ENCODE results near the gene TAF7L.
"Not testable (repeated sequence)": the region's sequence is repeated elsewhere in the genome, so short reads cannot be mapped to it uniquely, and the experiment has no call there.

The TAF7L gene

GRCh38 chrX:101290957-101291603, at the start of gene TAF7L:
Gene TAF7L (minus strand): TSS chrX:101291334. CDS start chrX:101287543, 3,791 bp downstream.
- no peak for DNase-seq

- DNase-seq: no peak
Observed at GRCh38 chrX:101337776-101338271, 46.7 kb upstream of the TAF7L start.

- DNase-seq: not testable (repeated sequence)
Observed at GRCh38 chrX:101334310-101334709, 43.2 kb upstream of the TAF7L start.

- not testable (repeated sequence) for DNase-seq
Observed at GRCh38 chrX:101326600-101326999, 35.5 kb upstream of the TAF7L start.

GRCh38 chrX:101303790-101304189, 12.7 kb upstream of the TAF7L start:
- no peak for DNase-seq

GRCh38 chrX:101295603-101296002, 4.5 kb upstream of the TAF7L start:
- DNase-seq: not testable (repeated sequence)

- DNase-seq: peak; percentile 21
Observed at GRCh38 chrX:101287402-101287801, 3.7 kb downstream of the TAF7L start.

GRCh38 chrX:101276238-101276637, 14.9 kb downstream of the TAF7L start:
- DNase-seq: no peak

GRCh38 chrX:101274198-101274597, 16.9 kb downstream of the TAF7L start:
- DNase-seq: no peak

- DNase-seq: no peak
Observed at GRCh38 chrX:101265869-101266428, 25.2 kb downstream of the TAF7L start.

- no peak for DNase-seq
Observed at GRCh38 chrX:101263766-101264165, 27.4 kb downstream of the TAF7L start.

- no peak for DNase-seq
Observed at GRCh38 chrX:101262590-101262989, 28.5 kb downstream of the TAF7L start.

- DNase-seq: no peak
Observed at GRCh38 chrX:101260435-101260834, 30.7 kb downstream of the TAF7L start.

- DNase-seq: no peak
Observed at GRCh38 chrX:101258259-101258581, 32.9 kb downstream of the TAF7L start.

- DNase-seq: no peak
Observed at GRCh38 chrX:101257448-101258258, 33.5 kb downstream of the TAF7L start.

- no peak for DNase-seq
Observed at GRCh38 chrX:101252634-101253033, 38.5 kb downstream of the TAF7L start.

GRCh38 chrX:101241531-101241930, 49.6 kb downstream of the TAF7L start:
- DNase-seq: no peak

GRCh38 chrX:101237041-101237440, 54.1 kb downstream of the TAF7L start:
- DNase-seq: no peak

- no peak for DNase-seq
Observed at GRCh38 chrX:101232316-101232715, 58.8 kb downstream of the TAF7L start.

GRCh38 chrX:101231080-101231479, 60.1 kb downstream of the TAF7L start:
- no peak for DNase-seq

GRCh38 chrX:101230636-101231035, 60.5 kb downstream of the TAF7L start:
- DNase-seq: no peak

GRCh38 chrX:101229170-101229569, 62.0 kb downstream of the TAF7L start:
- DNase-seq: no peak

GRCh38 chrX:101223226-101223625, 67.9 kb downstream of the TAF7L start:
- DNase-seq: no peak

GRCh38 chrX:101220662-101221260, 70.4 kb downstream of the TAF7L start:
- DNase-seq: no peak
